B cell (primary cell): Measurements from ENCODE around the gene CDHR2. TPM values are rescaled to one million over a fixed set of nuclear protein-coding genes. Genes with fewer than 3 reads are reported as not detected.

Experiments
- ATAC-seq: fragments of 200-7000 bp; cut with Tn5 transposase; one replicate; pipeline ENCODE4 v1.10.0; 2021; ENCODE audit warnings: low read depth, mild to moderate bottlenecking, moderate number of reproducible peaks, moderate library complexity
- CTCF ChIA-PET: fragments of 350-600 bp; sonication (Branson Sonifier 250); formaldehyde crosslinking; loops from one replicate; lab custom pipeline; 2021; ENCODE audit warnings: antibody characterized with exemption, inconsistent platforms; lab: Charles Lee
- POLR2A ChIA-PET: fragments of 350-600 bp; sonication (Branson Sonifier 250); formaldehyde crosslinking; loops from one replicate; lab custom pipeline; 2021; ENCODE audit warnings: antibody characterized with exemption; lab: Charles Lee
- DNase-seq: peaks from one replicate; pipeline ENCODE4 v3.0.0; 2013
- H2AFZ ChIP-seq: 2 replicates; pipeline ENCODE4 v1.6.1; 2012; ENCODE audit warnings: mild to moderate bottlenecking, low read depth, low read length; ENCODE audit not compliant: insufficient read depth, poor library complexity, severe bottlenecking
- H3K27ac ChIP-seq, 2 donors: 1 replicate in 1 of 2; 2 replicates in 1 of 2; pipeline ENCODE4 v1.5.1; 2012 to 2013; ENCODE audit warnings: low read length in 2 of 2, mild to moderate bottlenecking in 2 of 2, moderate library complexity in 1 of 2
- H3K27me3 ChIP-seq, 4 experiments: fragments of 200-600 bp in 1 of 4; sonication (generic) in 1 of 4; replicated peaks in 1 of 4; 1 replicate in 2 of 4; 2 replicates in 2 of 4; pipeline versions ENCODE4 v1.6.1 to v1.7.0; 2013 to 2016; ENCODE audit warnings: low read length in 3 of 4, mild to moderate bottlenecking in 2 of 4, mixed read lengths in 1 of 4, moderate library complexity in 1 of 4; ENCODE audit not compliant: insufficient read depth in 4 of 4, control insufficient read depth in 3 of 4; ENCODE audit errors: control extremely low read depth in 1 of 4
- H3K36me3 ChIP-seq, 2 experiments: replicated peaks in 1 of 2; 1 replicate in 1 of 2; 2 replicates in 1 of 2; pipeline versions ENCODE4 v1.6.1 to v1.7.1; 2013; ENCODE audit warnings: low read length in 1 of 2; ENCODE audit not compliant: insufficient read depth in 2 of 2, control insufficient read depth in 1 of 2; ENCODE audit errors: control extremely low read depth in 1 of 2, extremely low read depth in 1 of 2
- H3K4me1 ChIP-seq, 2 donors: fragments of 200-600 bp in 1 of 2; sonication (generic) in 1 of 2; 1 replicate in 1 of 2; 2 replicates in 1 of 2; pipeline versions ENCODE4 v1.5.1 to v1.6.1; 2013 to 2017; ENCODE audit warnings: low read length in 2 of 2; ENCODE audit not compliant: control insufficient read depth in 2 of 2, insufficient read depth in 2 of 2
- H3K4me2 ChIP-seq: replicated peaks from 2 replicates; pipeline ENCODE3; 2012; ENCODE audit warnings: mild to moderate bottlenecking, low read depth, low read length; ENCODE audit not compliant: poor library complexity, severe bottlenecking
- H3K4me3 ChIP-seq, 5 experiments: fragments of 200-600 bp in 1 of 5; sonication (generic) in 1 of 5; 1 replicate in 3 of 5; 2 replicates in 2 of 5; pipeline versions ENCODE4 v1.5.1 to v1.7.0; 2011 to 2016; ENCODE audit warnings: low read length in 4 of 5, mild to moderate bottlenecking in 4 of 5, low read depth in 2 of 5, control low read depth in 1 of 5, moderate library complexity in 1 of 5; ENCODE audit not compliant: insufficient read depth in 1 of 5; ENCODE audit errors: control extremely low read depth in 1 of 5, extremely low read depth in 1 of 5
- H3K79me2 ChIP-seq: fragments of 200-600 bp; sonication (generic); one replicate; pipeline ENCODE4 v1.6.0; 2016; ENCODE audit warnings: low read length; ENCODE audit not compliant: control insufficient read depth, insufficient read depth
- H3K9ac ChIP-seq: fragments of 200-600 bp; sonication (generic); 2 replicates; pipeline ENCODE4 v1.6.1; 2017; ENCODE audit warnings: mild to moderate bottlenecking, low read length, moderate library complexity
- H3K9me3 ChIP-seq, 3 donors: one replicate each; pipeline versions ENCODE4 v1.6.1 to v1.7.1; 2013; ENCODE audit warnings: low read length in 2 of 3; ENCODE audit not compliant: control insufficient read depth in 2 of 3, insufficient read depth in 1 of 3; ENCODE audit errors: control extremely low read depth in 1 of 3
- H4K20me1 ChIP-seq: 2 replicates; pipeline ENCODE4 v1.6.0; 2012; ENCODE audit warnings: mild to moderate bottlenecking, low read length; ENCODE audit not compliant: insufficient read depth, control insufficient read depth, poor library complexity, severe bottlenecking
- H3K27ac Mint-ChIP-seq: one replicate; pipeline ENCODE4 v1.8.0; 2021; ENCODE audit warnings: mixed read lengths
- H3K27me3 Mint-ChIP-seq: one replicate; pipeline ENCODE4 v1.8.0; 2021; ENCODE audit warnings: mixed read lengths
- H3K4me1 Mint-ChIP-seq: one replicate; pipeline ENCODE4 v1.8.0; 2021; ENCODE audit warnings: mixed read lengths
- H3K4me3 Mint-ChIP-seq: one replicate; pipeline ENCODE4 v1.8.0; 2021; ENCODE audit warnings: mixed read lengths
- H3K9me3 Mint-ChIP-seq: one replicate; pipeline ENCODE4 v1.8.0; 2022; ENCODE audit warnings: mixed read lengths; ENCODE audit not compliant: insufficient read depth
- CTCF ChIP-seq: fragments of 200-600 bp; IDR thresholded peaks from one replicate; pipeline ENCODE4 v1.8.0; 2022; ENCODE audit warnings: antibody characterized with exemption, mild to moderate bottlenecking
- EZH2 ChIP-seq: IDR thresholded peaks from 2 replicates; pipeline ENCODE4 v1.6.1; 2012; ENCODE audit warnings: borderline replicate concordance, low read depth, mild to moderate bottlenecking, moderate library complexity, low read length; ENCODE audit not compliant: insufficient read depth, poor library complexity, severe bottlenecking
- WGBS: methylation state at CpG from one replicate; pipeline ENCODE4 v1.1.5; 2013; ENCODE audit warnings: missing lambda C conversion rate; ENCODE audit not compliant: insufficient coverage; 5-methylcytosine and 5-hydroxymethylcytosine counted together
- intact Hi-C: fragments of 100-400 bp; cut with micrococcal nuclease; formaldehyde crosslinking; loops from one replicate; pipeline ENCODE4 v1.10.0; 2022
- polyA plus RNA-seq: library from polyadenylated mRNA; depleted of rRNA; stranded (reverse); fragments of >200 nt; gene quantifications from 2 replicates; pipeline ENCODE4 v1.2.3, GENCODE V29; 2012
- total RNA-seq, 2 donors: library from RNA; stranded (reverse); fragments of 120-200 nt in 1 of 2; gene quantifications; 1 replicate in 1 of 2; 2 replicates in 1 of 2; pipeline versions ENCODE4 v1.2.3 to v1.2.4, GENCODE V29; 2013 to 2022

Gene CDHR2
- total and polyA plus RNA-seq, 2 donors (not counting 1 experiment from before 2014, with no cell fraction given), result 0.25 to 1.7 TPM

- Histone ChIP-seq H3K79me2 (peaks cover 59% of the 10 kb centered on the region), H3K27me3 (no peaks in the 10 kb centered on the region), H3K4me2 (peak overlapping the region; percentile 92), H2AFZ (no peak overlapping the region), H3K36me3 (peaks cover 0 to 43% of the 10 kb centered on the region in 2 experiments), H4K20me1 (peaks cover 68% of the 10 kb centered on the region), H3K4me3 (peak overlapping the region; percentile 84 to 100 (median 94)), H3K4me1 (peaks cover 58 to 60% of the 10 kb centered on the region in 2 donors), H3K27ac (peak overlapping the region; percentile 93 to 99), H3K9ac (peak overlapping the region; percentile 98), H3K9me3 (no peaks in the 10 kb centered on the region)
- ATAC-seq (no peak), DNase-seq (peak; percentile 77)
- intact Hi-C loops, result loop anchor here (2.0 kb wide), 1 partner anchor 20 kb away; no protein-coding TSS in a partner anchor
- Mint-ChIP-seq H3K27me3 (no peaks in the 10 kb centered on the region), H3K4me1 (peaks cover 56% of the 10 kb centered on the region), H3K9me3 (no peaks in the 10 kb centered on the region), H3K4me3 (peak overlapping the region; percentile 99), H3K27ac (peak overlapping the region; percentile 100)
- ChIA-PET CTCF (interaction anchor here (0.6 to 5.3 kb wide), 7 partner anchors 8 to 119 kb away, joined by 3 to 33 read pairs (median 4); partner anchors contain the start of genes CLTB, FAF2 and TSPAN17), POLR2A (interaction anchor here (0.6 to 4.1 kb wide), 5 partner anchors 8 to 173 kb away, joined by 3 to 30 read pairs (median 5); partner anchors contain the start of genes FAF2, KIAA1191 and TSPAN17)
- TF ChIP-seq CTCF, result no peak
- no peak for TF ChIP-seq EZH2
- 3% methylated on average over 9 of the region's 11 CpGs for WGBS
Measured at GRCh38 chr5:176535101-176535663, 14.0 kb upstream of the CDHR2 start.

DNA sequence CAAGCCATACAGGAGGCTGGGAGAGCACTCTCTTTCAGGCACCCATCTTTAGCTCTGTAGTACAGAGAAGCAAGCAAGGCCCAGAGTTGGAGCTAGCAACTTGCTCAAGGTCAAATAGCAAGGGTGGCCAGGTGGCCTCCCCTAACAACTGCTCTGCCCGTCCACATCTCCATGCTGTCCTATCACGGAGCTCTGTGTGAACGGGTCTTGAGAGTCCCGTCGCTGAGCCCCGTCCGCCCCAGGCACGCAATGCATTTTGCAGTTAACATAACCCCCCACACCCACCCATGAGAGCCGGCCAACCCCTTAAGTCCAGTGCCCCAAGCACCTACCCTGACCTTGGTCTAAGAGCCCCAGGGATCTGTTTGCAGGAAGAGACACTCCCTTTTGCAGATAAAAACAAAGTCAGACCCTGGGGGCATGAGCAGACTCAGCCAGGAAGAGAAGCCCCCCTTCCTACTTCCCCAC is 13.4 kb upstream of the CDHR2 start:
- H2AFZ ChIP-seq, result no peak overlapping the region
- H3K4me2 ChIP-seq, result peak overlapping the region; percentile 92
- ATAC-seq (no peak), DNase-seq (no peak)
- CTCF ChIA-PET, result interaction anchor here (0.6 to 5.3 kb wide), 7 partner anchors 8 to 120 kb away, joined by 3 to 33 read pairs (median 4); partner anchors contain the start of genes CLTB, FAF2 and TSPAN17
- peaks cover 0 to 39% of the 10 kb centered on the region in 2 experiments for H3K36me3 ChIP-seq
- H3K4me1 ChIP-seq, result peaks cover 55 to 60% of the 10 kb centered on the region in 2 donors
- Mint-ChIP-seq H3K9me3 (no peaks in the 10 kb centered on the region), H3K4me3 (peak overlapping the region; percentile 99), H3K27ac (peak overlapping the region; percentile 100), H3K27me3 (no peaks in the 10 kb centered on the region), H3K4me1 (peaks cover 60% of the 10 kb centered on the region)
- peaks cover 63% of the 10 kb centered on the region for H3K79me2 ChIP-seq
- H3K27me3 ChIP-seq, result no peaks in the 10 kb centered on the region
- WGBS, result 0% methylated on average over 8 of the region's 9 CpGs
- peak overlapping the region; percentile 84 to 100 (median 94) for H3K4me3 ChIP-seq
- intact Hi-C loops, result loop anchor here (2.0 kb wide), 1 partner anchor 21 kb away; no protein-coding TSS in a partner anchor
- H4K20me1 ChIP-seq, result peaks cover 63% of the 10 kb centered on the region
- H3K27ac ChIP-seq, result peak overlapping the region; percentile 93 to 99
- H3K9ac ChIP-seq, result peak overlapping the region; percentile 98
- TF ChIP-seq EZH2 (no peak), CTCF (no peak)
- POLR2A ChIA-PET, result interaction anchor here (0.6 to 4.1 kb wide), 7 partner anchors 8 to 895 kb away, joined by 3 to 30 read pairs (median 4); partner anchors contain the start of genes FAF2, KIAA1191 and TSPAN17
- H3K9me3 ChIP-seq, result no peaks in the 10 kb centered on the region
